Mucosa of gallbladder (tissue), 1 donor: ENCODE results near the gene MRPS9. TPM values are rescaled to one million over a fixed set of nuclear protein-coding genes. Genes with fewer than 3 reads are reported as not detected.

Experiments used
- DNase-seq: peaks from one replicate; pipeline ENCODE4 v3.0.0-alpha.2; 2020; ENCODE audit warnings: low spot score
- total RNA-seq: library from RNA; stranded (reverse); gene quantifications from one replicate; pipeline ENCODE4 v1.2.1, GENCODE V29; 2021
- donor health status: DM: no; HTN: no; CAD: no.

MRPS9 gene
- total RNA-seq, 1 donor from 2014 or later = 19.0 TPM

DNA sequence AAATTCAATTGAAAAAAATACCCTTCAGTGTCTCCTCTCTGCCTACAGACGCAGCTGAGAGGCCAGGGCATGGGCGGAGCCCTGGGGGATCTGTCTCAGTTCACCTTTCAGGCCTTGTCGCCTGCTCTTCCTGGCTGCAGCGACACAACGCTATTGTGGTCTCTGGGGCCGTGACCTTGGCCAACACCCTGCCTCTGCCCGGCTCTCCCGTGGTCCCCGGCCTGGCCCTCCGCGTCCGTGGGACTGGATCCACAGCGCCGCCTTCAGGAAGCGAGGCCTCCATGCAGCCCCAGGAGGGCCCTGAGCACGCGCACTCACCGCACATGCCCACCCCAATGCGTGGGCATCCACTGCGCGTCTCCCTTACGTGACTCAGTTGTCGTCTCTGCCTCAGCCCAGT lies 81.1 kb downstream of the MRPS9 start:
- DNase-seq = no peak

DNA sequence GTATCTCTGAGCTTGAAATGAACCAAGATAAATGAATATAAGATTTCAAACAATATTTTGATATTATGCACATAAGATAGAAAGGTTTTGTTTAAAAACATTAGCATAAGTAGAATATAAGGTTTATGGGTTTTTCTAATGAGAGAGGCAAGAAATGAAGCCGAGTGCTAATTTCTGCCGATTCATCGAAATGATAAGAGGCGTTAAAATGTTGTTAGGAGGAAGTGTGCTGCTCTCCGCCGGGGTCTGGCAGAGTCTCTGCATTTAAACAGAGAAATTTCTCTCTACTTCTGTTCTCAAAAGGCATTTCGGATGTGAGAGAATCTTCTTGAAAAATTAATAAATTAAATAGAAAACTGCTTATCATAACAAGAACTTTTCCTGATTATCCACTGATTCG lies 83.6 kb downstream of the MRPS9 start:
- DNase-seq = no peak

DNA sequence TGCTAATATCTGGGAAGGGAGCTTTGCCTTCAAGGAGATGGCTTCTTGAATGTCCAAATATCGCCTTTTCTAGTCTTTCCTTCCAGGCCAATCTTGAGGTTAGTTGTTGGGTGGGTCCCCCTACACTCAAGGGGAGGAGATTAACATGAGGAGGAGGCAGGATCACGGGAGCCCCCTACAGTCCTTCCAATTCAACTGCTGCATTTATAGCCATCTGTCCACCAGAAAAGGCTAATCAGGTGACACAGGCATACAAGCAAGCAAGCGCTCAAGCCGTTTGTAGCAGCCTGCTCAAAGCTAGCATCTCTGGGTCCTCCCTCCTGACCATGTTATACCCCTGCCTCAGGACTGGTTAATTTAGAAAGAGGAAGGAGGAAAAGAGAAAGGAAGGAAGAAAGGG lies 87.6 kb downstream of the MRPS9 start:
- no peak for DNase-seq

DNA sequence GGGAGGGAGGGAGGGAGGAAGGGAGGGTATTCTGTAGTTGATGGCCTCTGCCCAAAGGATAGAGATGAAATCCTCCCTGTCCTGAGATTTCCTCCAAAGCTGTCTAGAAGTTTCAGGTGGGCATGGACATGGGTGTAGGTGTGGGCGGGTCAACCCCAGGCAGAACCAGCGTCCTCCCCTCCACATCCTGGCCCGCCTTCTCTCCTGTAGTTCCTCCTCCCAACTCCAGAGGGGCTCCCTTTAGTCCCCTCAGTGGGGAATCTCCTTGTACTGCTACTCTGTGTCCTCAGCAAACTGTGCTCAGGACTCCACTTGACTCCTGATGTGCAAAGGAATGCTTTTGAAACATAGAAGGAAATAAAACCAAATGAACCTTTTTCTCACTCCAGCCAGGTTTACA lies 88.1 kb downstream of the MRPS9 start:
- no peak for DNase-seq

DNA sequence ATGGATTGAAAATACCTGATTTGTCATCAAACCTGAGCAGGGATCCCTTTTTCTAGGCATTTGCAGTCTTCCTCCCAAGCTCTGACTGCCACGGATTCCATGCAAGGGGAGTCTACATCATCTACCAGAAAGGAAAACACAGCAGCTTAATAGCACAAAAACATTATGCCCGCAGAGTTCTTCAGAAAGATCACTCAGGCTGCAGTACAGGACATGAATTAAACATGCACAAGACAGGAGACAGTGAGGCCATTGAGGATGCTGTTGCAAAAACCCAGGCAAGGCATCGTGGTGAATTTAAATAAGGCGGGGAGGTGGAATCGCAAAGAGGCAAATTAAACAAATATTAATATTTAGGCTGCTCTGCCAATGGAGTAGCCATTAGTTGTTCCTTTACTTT lies 88.5 kb downstream of the MRPS9 start:
- DNase-seq = no peak

DNA sequence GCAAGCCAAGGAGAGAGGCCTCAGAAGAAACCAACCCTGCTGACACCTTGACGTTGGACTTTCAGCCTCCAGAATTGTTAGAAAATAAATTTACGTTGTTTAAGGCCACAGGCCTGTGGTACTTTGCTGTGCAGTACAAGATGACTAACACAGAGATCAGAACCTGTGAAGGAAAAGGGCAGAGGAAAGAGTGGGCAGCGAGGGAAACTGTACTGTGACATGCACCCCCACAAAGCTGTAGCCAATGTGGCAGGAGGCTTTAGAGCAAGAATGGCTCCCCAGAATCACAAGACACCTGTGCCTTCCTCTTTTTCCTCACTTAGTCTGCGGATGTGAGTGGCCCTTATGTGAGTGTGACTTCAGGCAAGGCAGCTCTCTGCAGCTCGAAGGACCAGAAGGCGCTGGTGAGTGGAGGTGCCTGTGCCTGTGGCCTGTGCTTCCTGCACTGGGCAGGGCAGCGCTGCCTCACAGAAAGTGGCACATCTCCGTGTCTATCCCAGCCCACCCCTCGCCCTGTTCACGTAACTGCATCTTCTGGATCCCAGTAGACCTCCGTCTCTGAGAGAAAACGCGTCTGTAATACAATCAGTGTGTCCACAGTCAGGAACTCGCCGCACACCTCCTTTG lies 89.5 kb downstream of the MRPS9 start:
- no peak for DNase-seq

DNA sequence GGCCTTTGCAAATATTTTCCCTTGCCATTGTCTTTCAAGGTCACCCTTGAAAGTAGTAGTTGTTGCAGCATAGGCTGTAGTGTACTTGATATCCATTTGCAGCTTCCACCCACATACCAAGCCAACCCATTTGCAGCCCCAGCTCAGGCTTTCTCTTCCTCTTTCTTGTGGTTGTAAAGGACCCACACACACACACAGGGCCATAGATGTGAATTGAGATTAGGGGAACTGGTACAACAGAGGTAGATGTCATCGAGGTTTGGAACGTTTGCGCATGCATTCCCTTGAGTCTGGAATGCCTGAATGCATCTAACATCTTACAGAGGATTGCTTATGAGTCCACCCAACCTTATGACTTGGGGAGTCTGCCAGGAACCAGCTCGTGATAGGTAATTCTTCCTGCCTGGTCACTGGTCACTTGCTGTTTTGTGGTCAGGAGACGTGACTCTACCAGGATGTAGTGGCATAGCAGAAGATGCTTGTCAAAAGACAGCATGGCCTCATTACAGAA lies 91.9 kb downstream of the MRPS9 start:
- no peak for DNase-seq

DNA sequence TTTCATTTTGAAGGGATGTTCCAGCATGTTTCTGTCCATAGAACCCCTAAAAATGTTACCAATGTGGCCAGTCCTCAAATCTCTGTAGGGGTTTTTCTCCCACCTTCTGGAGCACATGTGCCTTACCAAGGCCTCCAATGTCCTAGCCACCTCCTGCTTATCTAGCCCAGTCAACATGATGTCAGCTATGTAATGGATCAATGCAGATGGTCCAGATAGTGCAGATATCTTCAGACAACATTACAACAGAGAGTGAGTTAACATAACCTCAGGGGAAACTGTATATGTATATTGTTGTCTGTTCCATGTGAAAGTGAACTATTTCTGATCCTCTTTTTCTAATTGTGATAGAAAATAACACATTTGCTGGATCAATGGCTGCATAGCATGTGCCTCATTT lies 92.7 kb downstream of the MRPS9 start:
- no peak for DNase-seq

DNA sequence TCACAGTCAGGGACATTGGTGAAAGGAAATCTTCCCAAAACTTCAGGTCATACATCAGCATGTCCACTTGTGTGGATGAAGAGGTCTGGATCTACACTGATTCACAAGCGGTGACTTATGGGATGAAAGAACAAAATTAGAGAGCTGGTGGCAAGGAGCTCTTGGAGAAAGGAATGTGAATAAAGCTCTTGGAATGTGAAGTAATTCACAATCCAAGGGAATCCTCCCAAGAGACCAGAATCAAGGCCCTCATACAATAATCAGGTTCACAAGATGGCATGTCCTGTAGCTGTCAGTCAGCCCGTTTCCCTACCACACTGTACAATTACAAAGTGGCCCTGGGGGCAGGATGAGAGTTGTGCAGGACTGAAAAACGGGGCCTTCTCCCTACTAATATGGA lies 96.2 kb downstream of the MRPS9 start:
- DNase-seq = no peak

DNA sequence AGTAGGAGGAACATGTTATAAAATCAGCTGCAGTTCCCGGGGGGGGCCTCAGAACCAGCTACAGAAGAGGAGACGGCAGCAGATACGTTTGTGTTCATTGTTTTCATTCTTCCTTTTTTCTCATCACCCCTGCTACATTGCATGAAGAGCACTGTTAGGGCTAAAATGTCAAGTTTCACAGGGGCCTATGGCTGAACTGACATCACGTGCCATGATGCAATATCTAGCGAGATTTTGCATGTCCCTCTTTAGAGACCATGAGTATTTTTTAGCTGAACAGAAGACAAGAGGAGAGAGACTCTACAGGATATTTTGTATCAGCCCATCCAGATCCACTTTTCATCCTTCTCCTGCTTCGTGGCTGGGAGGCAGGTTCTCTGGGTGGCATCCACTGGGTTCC lies 97.6 kb downstream of the MRPS9 start:
- DNase-seq = no peak

DNA sequence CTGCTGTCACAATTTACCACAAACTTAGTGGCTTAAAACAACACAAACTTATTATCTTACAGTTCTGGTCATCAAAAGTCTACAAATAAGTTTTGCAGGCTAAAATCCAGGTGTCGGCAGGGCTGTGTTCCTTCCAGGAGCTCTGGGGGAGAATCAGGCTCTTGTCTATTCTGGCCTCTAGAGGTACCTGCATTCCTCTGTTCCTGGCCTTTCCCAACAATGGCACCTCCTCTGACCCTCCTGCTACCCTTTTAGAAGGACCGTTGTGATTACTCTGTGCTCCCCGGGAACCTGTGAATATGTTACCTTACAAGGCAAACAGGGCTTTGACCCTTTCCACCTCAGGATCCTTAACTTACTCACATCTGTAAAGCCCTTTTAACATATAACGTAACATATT lies 98.5 kb downstream of the MRPS9 start:
- no peak for DNase-seq

DNA sequence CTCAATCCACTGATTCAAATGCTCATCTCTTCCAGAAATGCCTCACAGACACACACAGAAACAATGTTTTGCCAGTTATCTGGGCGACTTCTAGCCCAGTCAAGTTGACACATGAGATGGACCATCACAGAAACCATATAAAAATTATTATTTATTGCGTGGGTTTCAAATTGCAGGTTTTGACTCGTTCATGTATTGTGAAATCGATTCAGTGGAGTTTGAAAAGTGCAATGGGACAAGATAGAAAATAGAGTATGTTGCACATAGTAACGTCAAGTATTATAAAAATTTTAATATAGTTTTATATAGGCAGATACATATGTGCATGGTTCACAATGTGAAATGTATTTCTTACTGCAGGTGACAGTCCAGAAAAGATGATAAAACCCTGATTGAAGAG lies 100.8 kb downstream of the MRPS9 start:
- DNase-seq = no peak

DNA sequence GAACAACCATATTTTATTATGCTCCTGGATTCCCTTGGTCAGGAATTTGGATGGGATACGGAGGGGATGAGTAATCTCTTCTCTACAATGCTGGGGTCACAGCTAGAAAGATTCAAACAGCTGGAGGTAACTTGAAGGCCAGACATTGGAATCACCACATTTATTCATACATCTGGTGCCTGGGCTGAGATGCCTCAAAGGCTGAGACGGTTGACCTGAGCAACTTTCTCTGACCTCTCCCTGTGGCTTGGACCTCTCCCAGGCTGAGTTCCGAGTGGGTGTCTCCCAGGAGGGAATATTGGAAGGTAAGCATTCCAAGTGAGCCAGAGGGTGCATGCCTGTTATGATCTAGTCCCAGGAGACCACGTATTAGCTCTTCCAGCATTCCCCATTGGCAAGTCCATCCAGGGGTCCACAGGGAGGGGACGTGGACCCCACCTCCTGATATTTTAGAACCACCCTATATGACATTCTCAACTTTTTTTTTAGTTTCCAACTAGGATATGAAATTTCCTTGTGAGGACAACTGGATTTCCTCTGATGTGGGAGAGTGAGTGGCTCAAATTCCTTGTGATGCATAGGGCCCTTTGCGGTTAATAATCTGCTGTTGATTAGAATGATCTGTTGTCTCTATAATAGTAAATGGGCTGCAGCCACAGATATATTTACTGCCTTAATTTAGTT lies 101.8 kb downstream of the MRPS9 start:
- no peak for DNase-seq

DNA sequence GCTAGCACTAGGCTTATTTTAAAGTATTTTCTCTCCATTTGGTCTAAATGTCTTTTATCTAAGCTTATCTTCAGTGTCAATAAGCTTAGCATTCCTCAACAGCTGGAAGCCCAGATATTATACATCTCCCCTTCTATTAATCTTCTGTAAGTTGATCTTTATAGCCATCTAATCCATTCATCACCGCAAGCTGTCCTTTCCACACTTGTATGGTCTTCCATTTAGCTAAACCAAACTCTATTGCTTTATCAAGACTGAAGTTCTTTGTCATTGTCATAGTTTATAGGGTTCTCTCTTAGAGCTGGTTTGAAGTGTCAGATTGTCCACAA lies 102.3 kb downstream of the MRPS9 start:
- no peak for DNase-seq

DNA sequence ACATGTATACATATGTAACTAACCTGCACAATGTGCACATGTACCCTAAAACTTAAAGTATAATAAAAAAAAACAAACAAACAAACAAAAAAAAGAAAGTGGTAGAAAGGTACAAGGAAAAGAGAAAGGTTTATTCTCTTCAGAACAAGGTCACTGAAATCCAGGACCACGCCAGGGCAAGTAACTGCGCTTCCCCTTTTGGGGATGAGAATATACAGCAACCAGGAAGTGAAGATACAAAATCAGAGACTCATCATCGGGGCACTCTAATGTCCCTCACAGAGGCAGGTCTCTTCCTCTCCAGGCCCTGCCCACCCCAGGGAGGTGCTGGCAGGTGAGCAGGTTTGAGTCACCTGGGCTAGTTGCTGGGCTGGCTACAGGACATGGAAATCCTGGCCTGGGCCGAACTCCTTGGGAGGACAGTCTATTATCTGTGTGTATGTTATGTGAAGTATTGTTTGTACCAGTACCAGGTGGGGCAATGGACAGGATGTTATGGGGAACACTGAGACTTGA lies 103.3 kb downstream of the MRPS9 start:
- DNase-seq = no peak

DNA sequence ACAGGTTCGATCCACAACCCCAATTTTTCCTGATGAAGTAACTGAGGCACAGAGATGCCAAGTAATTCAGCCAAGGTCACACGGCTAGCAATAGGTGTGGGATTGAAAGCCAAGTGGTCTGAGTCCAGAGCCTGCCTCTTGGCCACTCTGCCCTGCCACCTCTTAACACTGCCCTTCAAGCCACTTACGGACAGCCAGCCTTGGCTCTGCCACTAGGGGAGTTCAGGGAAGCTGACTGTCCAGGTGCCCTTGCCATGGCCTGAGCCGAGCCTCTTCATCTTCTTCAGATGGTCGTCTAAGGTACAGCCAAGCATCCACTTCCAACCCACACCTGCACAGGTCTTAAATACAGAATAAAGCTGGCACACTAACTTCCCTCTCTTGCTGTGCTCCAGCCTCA lies 104.4 kb downstream of the MRPS9 start:
- DNase-seq = no peak

DNA sequence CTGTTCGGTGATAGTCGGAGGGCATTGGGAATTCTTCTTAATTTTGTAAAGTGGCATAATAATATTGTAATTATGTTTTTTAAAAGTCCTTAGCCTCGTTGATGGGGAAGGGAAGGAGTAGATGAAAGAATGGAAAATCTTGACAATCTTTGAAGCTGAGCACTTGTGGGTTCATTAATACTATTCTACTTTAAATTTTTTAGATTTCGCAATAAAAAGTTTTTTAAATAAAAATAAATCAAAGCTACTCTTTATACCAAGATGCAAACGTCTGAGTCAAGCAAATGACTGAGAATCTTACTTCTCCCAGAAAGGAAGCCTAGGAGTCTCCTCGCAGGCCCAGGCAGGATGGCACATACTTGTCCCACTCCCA lies 105.2 kb downstream of the MRPS9 start:
- DNase-seq = no peak

DNA sequence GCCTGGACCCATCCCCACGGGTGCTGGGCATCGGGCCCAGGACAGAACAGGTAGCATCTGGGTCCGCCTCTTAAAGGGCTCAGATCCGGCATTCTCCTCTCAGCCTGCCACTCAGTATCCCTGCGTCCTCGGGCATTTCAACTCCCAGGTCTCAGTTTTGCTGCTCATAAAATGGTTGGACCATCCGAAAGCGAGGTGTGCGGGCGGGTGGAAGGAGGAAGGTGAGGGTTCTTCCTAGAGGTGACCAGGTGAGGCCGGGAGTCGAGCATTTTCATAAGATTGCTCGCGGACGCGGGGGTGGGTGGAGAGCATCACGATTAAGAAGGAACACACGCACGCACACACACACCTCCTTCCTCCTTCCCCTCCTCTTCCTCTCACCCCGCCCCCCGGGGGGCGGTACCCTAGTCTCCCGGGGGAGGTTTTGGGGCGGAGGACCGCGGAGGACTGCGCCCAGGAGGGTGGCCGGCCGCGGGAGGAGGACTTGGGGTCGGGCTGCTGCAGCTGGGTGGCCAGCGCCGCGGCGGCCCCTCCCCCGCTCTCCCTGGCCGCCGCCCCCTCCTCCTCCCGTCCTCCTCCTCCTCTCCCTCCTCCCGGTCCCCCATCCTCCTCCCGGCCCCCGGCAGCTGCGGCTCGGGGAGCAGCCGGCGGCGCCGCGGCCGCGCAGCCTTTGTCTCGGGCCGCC lies 105.7 kb downstream of the MRPS9 start:
- no peak for DNase-seq

DNA sequence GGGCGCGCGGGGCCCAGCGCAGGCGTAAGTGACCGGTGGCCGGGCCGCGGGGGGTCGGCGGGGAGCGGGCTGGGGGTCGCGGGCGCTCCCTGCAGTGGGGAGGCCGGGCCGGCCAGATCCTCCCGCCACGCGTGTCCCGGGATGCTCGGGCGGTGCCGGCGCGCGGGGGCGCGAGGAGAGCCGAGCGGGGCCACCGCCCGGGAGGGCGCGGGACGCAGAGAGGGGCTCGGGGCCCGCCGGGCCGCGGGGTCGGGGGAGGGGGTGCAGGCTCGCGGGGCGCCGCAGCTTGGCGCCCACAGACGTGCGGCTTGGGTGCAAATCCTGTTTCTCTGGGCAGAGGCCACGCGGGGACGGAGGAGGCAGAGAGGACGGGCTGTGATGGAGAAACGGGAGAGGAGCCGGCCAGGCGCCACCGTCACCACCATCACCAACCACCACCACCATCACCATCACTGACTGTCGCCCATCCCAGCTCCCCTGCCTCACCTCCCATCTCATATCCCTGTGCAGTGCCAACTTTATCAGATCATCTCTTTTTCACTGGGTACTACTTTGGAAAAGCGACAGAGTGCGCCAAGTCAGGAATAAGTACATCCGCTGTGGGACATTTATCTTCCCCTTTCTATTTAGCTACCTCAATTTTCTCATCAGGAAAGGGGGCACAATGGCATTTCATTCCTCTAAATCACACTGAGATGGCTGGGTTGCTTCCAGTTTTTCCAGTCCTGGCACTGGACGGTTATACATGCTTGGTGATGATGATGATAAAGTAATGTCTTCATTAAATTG lies 106.5 kb downstream of the MRPS9 start:
- DNase-seq = no peak

DNA sequence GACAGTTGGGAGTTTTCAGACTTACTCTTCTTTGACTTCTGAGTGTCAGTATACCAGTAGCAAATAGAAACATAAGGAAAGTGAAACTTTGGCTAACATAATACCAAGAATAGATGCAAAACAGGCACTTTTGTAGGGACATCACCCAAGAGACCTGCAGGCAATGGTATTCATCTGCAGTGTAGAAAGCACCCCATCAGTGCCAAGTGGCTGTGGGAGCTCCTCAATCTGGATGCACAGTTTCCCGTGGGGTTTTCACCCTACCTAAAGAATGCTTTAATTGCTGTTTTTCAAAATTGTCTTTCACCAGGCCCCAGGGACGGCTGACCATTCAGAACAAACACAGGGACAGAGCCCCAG lies 107.1 kb downstream of the MRPS9 start:
- no peak for DNase-seq

DNA sequence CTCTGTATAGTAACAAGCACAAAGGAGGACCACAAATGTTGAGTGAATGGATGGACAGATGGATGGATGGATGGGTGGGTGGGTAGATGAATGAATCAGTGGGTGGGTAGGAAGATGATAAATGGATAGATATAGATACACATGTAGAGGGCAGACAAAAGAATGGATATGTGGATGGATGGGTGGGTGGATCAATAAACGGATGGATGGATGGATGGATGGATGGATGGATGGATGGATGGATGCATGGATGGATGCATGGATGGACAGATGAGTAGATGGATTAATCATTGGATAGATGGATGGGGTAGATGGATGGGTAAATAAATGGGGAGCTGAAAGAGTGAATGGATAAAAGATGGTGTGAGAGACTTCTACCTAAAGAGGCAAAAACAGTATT lies 111.4 kb downstream of the MRPS9 start:
- no peak for DNase-seq
